SK-N-SH (cell line): Measurements from ENCODE around the gene SST.

Source experiments
- EP300 ChIP-seq, 2 experiments: IDR thresholded peaks; 2 replicates each; pipeline versions ENCODE4 v1.4.0 to v1.6.1; 2012; ENCODE audit warnings: borderline replicate concordance in 1 of 2, low read depth in 1 of 2, low read length in 1 of 2
- POLR2AphosphoS5 ChIP-seq: IDR thresholded peaks from 2 replicates; pipeline ENCODE4 v1.6.1; 2012; ENCODE audit warnings: low read depth, low read length
- RFX5 ChIP-seq: IDR thresholded peaks from 2 replicates; pipeline ENCODE4 v1.6.1; 2012; ENCODE audit warnings: mild to moderate bottlenecking, improper control_type of control experiment, low read length

- TF ChIP-seq RFX5 (no peak), POLR2AphosphoS5 (no peak), EP300 (IDR thresholded peaks at IDR 0.05; ENCODE audit: borderline replicate concordance in 1 of 2, low read depth in 1 of 2, low read length in 1 of 2) (no peak)
Observed at GRCh38 chr3:187719628-187720336, 49.6 kb upstream of the SST start.
